Stimulated activated CD4-positive, alpha-beta T cell treated with anti-CD3 and anti-CD28 coated beads, TNF-alpha, amount 100 ng/mL, for 4 hours (primary cell): ENCODE measurements around the gene GUCY1A2.
"Not testable (repeated sequence)": the region's sequence is repeated elsewhere in the genome, so short reads cannot be mapped to it uniquely, and the experiment has no call there.

ENCODE experiments used
- DNase-seq, 3 experiments: peaks; one replicate each; pipeline ENCODE4 v3.0.0-alpha.2; 2020; ENCODE audit warnings: low read depth in 3 of 3

GUCY1A2 gene

GRCh38 chr11:106840947-106841346, 177.3 kb downstream of the GUCY1A2 start:
- DNase-seq, result no peak

- no peak for DNase-seq
These were observed 178.1 kb downstream of the GUCY1A2 start for GRCh38 chr11:106840146-106840545.

GRCh38 chr11:106834567-106834966, 183.7 kb downstream of the GUCY1A2 start:
- DNase-seq, result no peak

- no peak for DNase-seq
These were observed 189.3 kb downstream of the GUCY1A2 start for GRCh38 chr11:106828976-106829375.

GRCh38 chr11:106828576-106828975, 189.7 kb downstream of the GUCY1A2 start:
- no peak for DNase-seq

- DNase-seq, result no peak
These were observed 190.6 kb downstream of the GUCY1A2 start for GRCh38 chr11:106827687-106828086.

GRCh38 chr11:106826558-106826957, 191.7 kb downstream of the GUCY1A2 start:
- DNase-seq, result not testable (repeated sequence)

- DNase-seq, result no peak
These were observed 196.4 kb downstream of the GUCY1A2 start for GRCh38 chr11:106821826-106822225.

- no peak for DNase-seq
These were observed 197.0 kb downstream of the GUCY1A2 start for GRCh38 chr11:106821291-106821690.

- no peak for DNase-seq
These were observed 199.8 kb downstream of the GUCY1A2 start for GRCh38 chr11:106818443-106818842.

GRCh38 chr11:106815209-106815608, 203.1 kb downstream of the GUCY1A2 start:
- DNase-seq, result no peak

GRCh38 chr11:106813806-106814205, 204.5 kb downstream of the GUCY1A2 start:
- DNase-seq, result no peak

- no peak for DNase-seq
These were observed 224.2 kb downstream of the GUCY1A2 start for GRCh38 chr11:106794058-106794457.

GRCh38 chr11:106789406-106789805, 228.9 kb downstream of the GUCY1A2 start:
- no peak for DNase-seq

- DNase-seq, result no peak
These were observed 230.8 kb downstream of the GUCY1A2 start for GRCh38 chr11:106787454-106787853.

- no peak for DNase-seq
These were observed 232.2 kb downstream of the GUCY1A2 start for GRCh38 chr11:106785913-106786650.

GRCh38 chr11:106777302-106777701, 241.0 kb downstream of the GUCY1A2 start:
- not testable (repeated sequence) for DNase-seq

- no peak for DNase-seq
These were observed 247.7 kb downstream of the GUCY1A2 start for GRCh38 chr11:106770489-106771085.

GRCh38 chr11:106765469-106766258, 252.6 kb downstream of the GUCY1A2 start:
- DNase-seq, result no peak

- no peak for DNase-seq
These were observed 254.8 kb downstream of the GUCY1A2 start for GRCh38 chr11:106763501-106763900.

- no peak for DNase-seq
These were observed 256.5 kb downstream of the GUCY1A2 start for GRCh38 chr11:106761745-106762144.

GRCh38 chr11:106761240-106761639, 257.0 kb downstream of the GUCY1A2 start:
- no peak for DNase-seq

- DNase-seq, result no peak
These were observed 270.2 kb downstream of the GUCY1A2 start for GRCh38 chr11:106748059-106748458.
